ENCODE results near the gene KMT5B. TPM values are rescaled to one million over a fixed set of nuclear protein-coding genes. Genes with fewer than 3 reads are reported as not detected.

Gene KMT5B
- total RNA-seq, 4 donors from 2014 or later = 27.2 to 40.5 (median 33.3) TPM

- Histone ChIP-seq H3K36me3 (no peaks in the 10 kb centered on the region), H3K27ac (no peak overlapping the region), H3K27me3 (no peaks in the 10 kb centered on the region), H3K9me3 (no peaks in the 10 kb centered on the region), H3K4me3 (no peak overlapping the region), H3K4me1 (peaks cover 33% of the 10 kb centered on the region)
- TF ChIP-seq CTCF (IDR thresholded peaks at IDR 0.05) = no peak
- no peak for TF ChIP-seq POLR2AphosphoS5 (IDR thresholded peaks at IDR 0.05)
- no peak for TF ChIP-seq POLR2A (IDR thresholded peaks at IDR 0.05)
- TF ChIP-seq EP300 (IDR thresholded peaks at IDR 0.05) = no peak
- peak in 1 of 2 donors; percentile 60 for DNase-seq (ENCODE audit: low spot score in 2 of 2)
- WGBS = 58% methylated on average over 2 of the region's 4 CpGs
Measured at GRCh38 chr11:68125164-68125563, 87.9 kb downstream of the KMT5B start.

- Histone ChIP-seq H3K4me1 (peaks cover 34% of the 10 kb centered on the region), H3K36me3 (no peaks in the 10 kb centered on the region), H3K4me3 (no peak overlapping the region), H3K27me3 (no peaks in the 10 kb centered on the region), H3K27ac (no peak overlapping the region), H3K9me3 (no peaks in the 10 kb centered on the region)
- TF ChIP-seq EP300 (IDR thresholded peaks at IDR 0.05) (no peak), CTCF (IDR thresholded peaks at IDR 0.05) (no peak), POLR2AphosphoS5 (IDR thresholded peaks at IDR 0.05) (no peak), POLR2A (IDR thresholded peaks at IDR 0.05) (no peak)
- peak in 1 of 2 donors; percentile 73 for DNase-seq (ENCODE audit: low spot score in 2 of 2)
- WGBS = 88% methylated on average over 9 of the region's 9 CpGs
Measured at GRCh38 chr11:68122936-68123539, 90.1 kb downstream of the KMT5B start.

GRCh38 chr11:68121067-68121899, 91.8 kb downstream of the KMT5B start, which contains the start of gene CHKA:
TSS of gene CHKA (minus strand) at chr11:68121388. CDS start at chr11:68121177, 211 bp downstream.
- H3K4me1 ChIP-seq = peaks cover 35% of the 10 kb centered on the region
- 0% methylated on average over 37 of the region's 107 CpGs for WGBS
- H3K27ac ChIP-seq = peak within 1 kb of the TSS; percentile 98
- DNase-seq (ENCODE audit: low spot score in 2 of 2) = peak; percentile 93 to 94
- peak within 1 kb of the TSS; percentile 69 for H3K4me3 ChIP-seq
- TF ChIP-seq POLR2AphosphoS5 (IDR thresholded peaks at IDR 0.05) (peak in 1 of 3 donors; percentile 41), POLR2A (IDR thresholded peaks at IDR 0.05) (peak; percentile 88 to 93), EP300 (IDR thresholded peaks at IDR 0.05) (no peak), CTCF (IDR thresholded peaks at IDR 0.05) (no peak)
- H3K27me3 ChIP-seq = no peaks in the 10 kb centered on the region
- H3K9me3 ChIP-seq = no peaks in the 10 kb centered on the region
- H3K36me3 ChIP-seq = no peaks in the 10 kb centered on the region

- peak overlapping the region; percentile 98 for H3K27ac ChIP-seq
- peak; percentile 85 to 88 for DNase-seq (ENCODE audit: low spot score in 2 of 2)
Measured at GRCh38 chr11:68120273-68121066, 92.6 kb downstream of the KMT5B start.

More at GRCh38 chr11:68120273-68121066, 92.6 kb downstream of the KMT5B start:
- TF ChIP-seq EP300 (IDR thresholded peaks at IDR 0.05) = no peak
- no peak for TF ChIP-seq CTCF (IDR thresholded peaks at IDR 0.05)
- no peak for TF ChIP-seq POLR2A (IDR thresholded peaks at IDR 0.05)
- no peak for TF ChIP-seq POLR2AphosphoS5 (IDR thresholded peaks at IDR 0.05)
- Histone ChIP-seq H3K4me1 (peaks cover 35% of the 10 kb centered on the region), H3K4me3 (peak overlapping the region; percentile 69), H3K36me3 (no peaks in the 10 kb centered on the region), H3K9me3 (no peaks in the 10 kb centered on the region), H3K27me3 (no peaks in the 10 kb centered on the region)
- 6% methylated on average over 22 of the region's 73 CpGs for WGBS
